Stimulated activated CD8-positive, alpha-beta memory T cell treated with anti-CD3 and anti-CD28 coated beads, Interleukin-7, amount 100 ng/mL, for 24 hours (primary cell): ENCODE measurements around the gene ZNF189.
A peak's percentile ranks its signal among the peaks of the same experiment; 100 is the strongest.

Experiments
- DNase-seq: peaks from one replicate; pipeline ENCODE4 v3.0.0-alpha.2; 2020; ENCODE audit warnings: low read depth

ZNF189 gene

DNA sequence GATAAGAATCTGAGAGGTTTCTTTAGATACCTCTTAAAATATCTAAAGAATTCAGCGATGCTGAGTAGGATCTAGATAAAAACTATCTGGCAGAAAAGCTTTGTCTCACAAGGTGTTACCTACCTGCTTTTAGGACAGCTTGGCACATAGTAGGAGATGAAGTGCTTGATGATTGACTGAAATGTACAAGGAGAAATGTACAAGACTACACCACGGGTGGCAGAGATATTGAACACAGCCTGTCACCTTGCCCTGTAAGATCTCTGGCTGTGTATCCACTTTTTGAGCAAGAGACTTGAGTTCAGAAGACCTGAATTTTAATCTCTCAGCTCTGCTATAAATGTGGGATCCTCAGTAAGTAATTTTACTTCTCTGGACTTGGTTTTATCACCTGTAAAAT is 21.2 kb downstream of the ZNF189 start:
- no peak for DNase-seq

- no peak for DNase-seq
These were observed 23.0 kb downstream of the ZNF189 start for GRCh38 chr9:101421653-101422065.

- DNase-seq = no peak
These were observed 28.7 kb downstream of the ZNF189 start for GRCh38 chr9:101427358-101427757.

- DNase-seq = no peak
These were observed 29.5 kb downstream of the ZNF189 start for GRCh38 chr9:101427957-101428655.

DNA sequence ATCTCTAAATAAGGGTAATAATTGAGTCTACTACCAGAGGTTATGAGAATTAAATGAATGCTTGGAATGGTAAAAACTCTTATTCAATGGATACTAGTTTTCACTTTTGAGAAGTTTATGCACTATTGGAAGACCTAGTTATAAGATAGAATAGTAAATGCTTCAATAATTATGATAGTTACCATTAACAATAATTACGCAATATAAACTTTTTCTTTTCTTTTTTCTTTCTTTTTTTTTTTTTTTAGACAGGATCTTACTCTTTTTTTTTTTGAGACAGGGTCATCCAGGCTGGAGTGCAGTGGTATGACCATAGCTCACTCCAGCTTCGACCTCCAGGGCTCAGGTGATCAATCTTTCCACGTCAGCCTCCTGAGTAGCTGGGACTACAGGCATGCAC is 30.3 kb downstream of the ZNF189 start:
- DNase-seq = no peak

DNA sequence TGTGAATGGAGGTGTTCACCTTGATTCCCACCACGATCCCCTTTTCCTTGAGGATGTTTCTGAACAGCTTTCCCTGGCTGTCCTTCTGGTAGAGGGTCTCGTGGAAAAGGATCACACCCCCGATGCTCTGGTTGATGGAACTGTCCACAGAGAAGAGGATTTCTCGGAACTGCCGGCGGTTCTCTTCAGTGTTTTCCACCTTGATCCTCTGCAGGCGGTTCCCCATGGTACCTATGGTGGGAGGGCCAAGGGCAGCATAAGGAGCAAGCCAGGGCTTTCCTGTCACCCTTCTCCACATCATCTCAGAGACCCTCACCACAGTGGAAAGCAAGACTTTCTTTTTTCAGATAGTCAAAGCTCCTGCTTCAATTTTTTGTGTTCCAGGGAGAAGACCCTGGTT is 31.1 kb downstream of the ZNF189 start:
- DNase-seq = no peak

GRCh38 chr9:101432171-101432570 is 33.5 kb downstream of the ZNF189 start:
- no peak for DNase-seq

DNA sequence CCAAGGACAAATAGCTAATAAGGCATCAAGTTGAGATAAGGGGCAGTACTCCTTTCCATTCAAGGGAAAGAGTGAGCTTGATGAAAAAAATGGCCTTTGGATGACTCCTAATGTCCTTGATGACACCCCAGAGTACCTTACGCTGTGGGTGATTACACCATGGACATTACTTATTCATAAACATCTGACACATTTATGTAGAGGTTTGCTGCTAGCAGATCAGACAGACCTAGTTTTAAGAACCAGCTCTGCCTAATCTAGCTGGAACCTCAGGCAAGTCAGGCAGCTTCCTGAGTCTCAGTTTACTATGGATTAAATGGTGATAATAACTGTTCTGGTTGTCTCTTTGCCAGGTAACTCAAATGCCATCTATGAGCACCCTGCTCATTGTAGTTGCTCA is 34.1 kb downstream of the ZNF189 start:
- no peak for DNase-seq

- DNase-seq = no peak
These were observed 34.6 kb downstream of the ZNF189 start for GRCh38 chr9:101433229-101433628.

- no peak for DNase-seq
These were observed 36.3 kb downstream of the ZNF189 start for GRCh38 chr9:101434998-101435397.

DNA sequence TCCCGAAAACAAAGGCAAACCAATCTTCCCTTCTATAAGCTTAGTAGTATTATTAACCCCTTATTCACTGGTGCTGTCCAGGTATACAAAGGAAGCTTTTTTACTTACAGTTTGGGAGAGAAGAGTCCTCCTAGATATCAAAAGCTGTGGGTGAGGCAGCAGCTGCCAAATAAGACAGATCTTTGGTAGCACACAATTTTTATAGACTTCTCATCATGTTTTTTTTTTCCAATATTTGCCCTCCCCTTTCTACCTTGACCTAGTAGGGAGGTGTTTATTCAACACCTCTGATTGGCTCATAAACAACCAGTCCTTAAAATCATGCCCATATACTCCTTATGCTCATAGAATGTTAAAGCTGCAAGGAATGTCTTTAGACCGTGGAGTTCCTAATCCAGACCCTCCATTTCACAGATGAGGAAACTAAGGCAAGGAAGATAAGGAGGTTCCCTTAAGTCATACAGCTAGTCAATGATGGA is 37.0 kb downstream of the ZNF189 start, which contains the start of gene ALDOB:
TSS of gene ALDOB (minus strand) at position 174 of the 479 bp plus-strand sequence. CDS start 4,887 bp downstream, outside the sequence.
- no peak for DNase-seq

- DNase-seq = no peak
These were observed 39.2 kb downstream of the ZNF189 start for GRCh38 chr9:101437806-101438232.

DNA sequence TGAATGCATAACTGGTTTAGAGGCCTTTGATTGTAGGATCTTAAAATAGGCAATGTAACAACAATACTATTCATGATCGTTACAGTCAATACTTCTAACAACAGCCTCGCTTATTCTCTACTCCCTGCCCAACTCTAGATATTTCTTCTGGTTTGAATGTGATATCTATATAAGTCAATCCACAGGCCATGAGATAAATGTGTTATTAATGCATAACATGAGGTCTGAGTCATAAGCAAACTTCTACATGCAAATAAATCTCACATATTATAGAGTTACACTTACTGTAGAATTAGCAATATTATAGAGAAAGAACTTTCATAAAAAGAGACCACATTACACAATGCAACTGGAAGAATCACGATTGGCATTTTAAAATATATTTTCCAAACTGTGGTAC is 39.9 kb downstream of the ZNF189 start:
- DNase-seq = no peak

DNA sequence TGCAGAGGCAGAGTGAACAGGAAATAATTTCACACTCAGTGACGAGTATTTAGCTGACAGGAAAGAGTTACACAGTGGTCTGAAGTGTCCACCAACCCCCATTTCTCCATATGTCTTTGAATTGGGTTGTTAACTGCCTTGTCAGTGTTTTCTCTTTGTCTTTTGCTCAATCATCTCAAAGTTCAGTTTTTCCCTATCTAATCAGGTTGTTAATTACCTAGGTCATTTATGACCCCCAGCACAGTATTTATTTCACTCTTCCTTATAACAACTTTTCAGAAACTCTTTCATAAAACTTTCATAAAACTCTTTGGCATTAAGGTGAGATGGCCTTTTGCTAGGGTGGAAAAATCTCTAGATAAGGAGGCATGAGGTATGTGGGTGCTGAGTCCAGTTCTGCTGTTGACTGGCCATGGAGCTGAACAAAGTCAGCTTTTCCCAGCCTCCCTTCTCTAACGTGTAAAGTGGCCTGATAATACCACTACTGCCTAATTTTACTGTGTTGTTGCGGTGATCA is 42.1 kb downstream of the ZNF189 start:
- no peak for DNase-seq

DNA sequence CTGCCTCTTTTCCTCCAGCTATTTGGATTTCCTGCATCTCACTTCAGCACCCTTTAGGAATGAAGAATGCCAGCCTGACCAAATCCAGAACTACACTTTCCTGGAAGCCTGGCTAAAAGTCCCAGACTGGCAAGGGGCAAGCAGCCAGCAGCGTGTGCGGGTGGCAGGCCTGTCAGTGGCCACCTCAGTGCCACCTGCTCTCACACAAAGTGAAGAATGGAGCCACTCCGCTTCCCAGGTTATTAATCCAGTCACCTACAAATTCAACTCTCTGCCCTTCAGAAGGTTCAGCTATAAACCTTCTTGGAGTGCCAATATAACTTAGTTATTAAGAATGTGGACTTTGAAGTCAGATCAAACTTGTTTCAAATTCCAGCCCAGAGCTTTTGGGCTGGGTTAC is 43.7 kb downstream of the ZNF189 start:
- DNase-seq = no peak

DNA sequence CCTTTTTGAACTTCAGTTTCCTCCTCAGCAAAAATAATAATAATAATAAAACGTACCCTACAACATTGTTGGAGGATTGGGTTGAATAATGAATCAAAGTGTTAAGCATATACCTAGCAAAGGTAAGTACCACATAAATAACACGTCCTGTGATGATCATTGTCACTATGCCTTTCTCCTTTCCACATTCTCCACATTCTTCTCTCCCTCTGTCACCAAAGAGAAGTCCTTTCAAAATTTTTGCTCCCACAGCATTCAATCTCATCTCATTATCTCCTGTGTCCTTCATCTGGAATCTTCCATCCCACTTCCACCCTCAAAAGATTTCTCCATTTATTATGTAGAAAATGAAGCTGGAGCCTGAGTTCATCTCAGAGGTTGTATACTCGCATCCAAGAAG is 44.1 kb downstream of the ZNF189 start:
- DNase-seq = no peak

DNA sequence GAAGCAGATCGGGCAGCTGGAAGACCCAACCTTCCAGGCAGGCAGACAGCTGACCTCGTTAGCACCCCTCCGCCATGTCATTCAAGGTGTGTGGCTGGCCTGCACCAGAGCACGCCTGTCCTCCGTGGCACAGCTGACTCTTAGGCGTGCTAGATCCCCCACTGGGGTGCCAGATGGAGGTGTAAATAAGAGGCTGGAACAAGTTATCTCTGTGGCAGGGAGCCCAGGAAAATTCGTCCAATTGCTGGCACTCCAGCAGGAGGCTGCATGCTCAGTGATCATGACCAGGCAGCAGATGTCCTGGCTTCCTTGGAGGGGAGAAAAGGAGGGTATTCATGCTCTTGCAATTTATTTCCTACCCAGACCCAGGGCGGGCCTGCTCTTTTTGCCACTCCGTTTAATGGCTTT is 44.7 kb downstream of the ZNF189 start:
- DNase-seq = no peak

DNA sequence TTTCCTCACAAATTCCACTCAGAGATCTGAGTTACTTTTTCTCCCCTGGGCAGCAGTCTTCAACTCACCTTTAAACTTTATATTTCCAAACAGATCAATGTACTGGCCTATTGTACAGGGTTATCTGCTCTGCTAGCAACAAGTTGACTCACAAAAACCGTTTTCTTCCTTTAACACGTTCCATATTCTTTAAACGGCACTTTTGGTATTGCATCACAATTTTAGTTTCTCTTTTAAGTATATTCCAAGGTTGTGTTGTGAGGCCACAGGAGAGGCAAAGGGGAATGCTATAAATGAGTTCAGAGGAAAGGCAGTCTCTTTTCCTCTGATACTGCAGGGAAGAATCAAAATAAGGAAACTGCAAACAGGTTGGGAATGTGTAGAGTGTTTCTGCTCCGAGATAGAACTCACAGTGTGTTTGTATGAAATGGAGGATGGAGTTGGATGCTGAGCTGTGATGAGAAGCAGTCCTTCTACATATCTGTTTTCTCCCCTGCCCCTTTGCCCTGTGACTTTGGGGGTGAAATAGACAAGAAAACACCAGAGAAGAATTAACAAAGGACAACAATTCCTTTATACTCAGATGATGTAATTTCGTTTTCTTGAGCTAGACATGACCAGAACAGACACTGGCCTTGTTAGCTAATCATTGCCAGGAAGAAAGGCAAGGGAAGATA is 46.8 kb downstream of the ZNF189 start:
- DNase-seq = no peak

- DNase-seq = no peak
These were observed 48.1 kb downstream of the ZNF189 start for GRCh38 chr9:101446732-101447131.

- DNase-seq = no peak
These were observed 50.0 kb downstream of the ZNF189 start for GRCh38 chr9:101448680-101449070.

DNA sequence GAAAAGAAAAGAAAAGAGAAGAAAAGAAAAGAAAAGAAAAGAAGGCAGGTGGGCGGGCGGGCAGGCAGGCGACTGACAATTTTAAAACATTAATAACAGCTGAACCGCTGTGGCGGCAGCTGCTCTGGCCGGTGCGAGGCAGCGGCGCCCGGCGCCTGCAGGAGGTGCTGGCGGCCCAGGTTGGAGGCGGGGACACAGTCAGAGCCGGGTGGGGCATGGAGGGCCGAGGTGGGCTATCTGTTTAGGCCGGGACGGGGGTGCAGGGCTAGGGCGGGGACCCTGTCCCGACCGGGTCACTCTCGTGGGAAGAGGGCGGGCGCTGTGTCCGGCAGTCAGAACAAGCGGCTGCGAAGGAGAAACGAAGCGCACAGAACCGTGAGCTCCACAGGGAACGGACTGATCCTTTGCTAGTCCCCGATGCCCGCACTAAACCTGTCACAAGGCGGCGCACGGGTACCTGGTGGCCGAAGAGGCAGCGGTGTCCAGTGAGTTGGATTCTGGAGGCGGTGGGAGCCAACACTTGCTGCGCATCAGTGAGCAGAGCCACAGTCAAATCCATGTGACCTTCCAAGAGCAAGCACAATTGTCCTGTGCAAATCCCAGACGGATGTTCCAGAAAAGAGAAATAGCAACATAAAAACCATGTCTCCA is 50.5 kb downstream of the ZNF189 start:
- DNase-seq = peak; percentile 17

DNA sequence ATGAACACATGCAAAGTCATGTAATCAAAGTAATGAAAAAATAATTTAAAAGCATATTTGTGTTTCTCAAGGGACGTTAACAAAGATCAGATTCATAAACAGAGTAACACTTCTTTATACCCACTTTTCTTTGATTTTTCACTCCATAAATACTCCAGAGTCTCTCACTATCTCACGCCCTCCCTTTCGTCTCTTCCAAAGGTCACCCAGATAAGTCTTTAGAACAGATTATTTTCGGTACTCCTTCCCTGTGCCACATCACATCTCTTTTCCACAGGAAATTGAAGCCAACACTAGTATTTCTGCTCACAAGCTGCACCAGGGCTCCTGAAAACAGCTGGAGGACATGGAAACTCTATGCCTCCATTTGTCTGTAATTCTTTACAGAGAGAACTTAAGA is 52.3 kb downstream of the ZNF189 start:
- DNase-seq = no peak

- DNase-seq = no peak
These were observed 52.8 kb downstream of the ZNF189 start for GRCh38 chr9:101451498-101451897.
